Umbilical cord (tissue), 2 donors: ENCODE data around the gene SH3BP5L. TPM values are rescaled to one million over a fixed set of nuclear protein-coding genes. Genes with fewer than 3 reads are reported as not detected.

Experiments
- DNase-seq: peaks from one replicate; pipeline ENCODE4 v3.0.0-alpha.2; 2015; ENCODE audit warnings: low spot score
- total RNA-seq: library from RNA; depleted of rRNA; stranded (reverse); fragments of >200 nt; gene quantifications from one replicate; pipeline ENCODE4 v1.2.3, GENCODE V29; 2014; ENCODE audit warnings: low replicate concordance; ENCODE audit not compliant: insufficient read depth

The SH3BP5L gene
- total RNA-seq, 1 donor from 2014 or later, result 14.0 TPM

- no peak for DNase-seq
Measured at GRCh38 chr1:248779350-248779749, 46.4 kb downstream of the SH3BP5L start.

- DNase-seq, result no peak
Measured at GRCh38 chr1:248778906-248779305, 46.8 kb downstream of the SH3BP5L start.

GRCh38 chr1:248776991-248777390 is 48.7 kb downstream of the SH3BP5L start:
- DNase-seq, result no peak

GRCh38 chr1:248775441-248775840 is 50.3 kb downstream of the SH3BP5L start:
- no peak for DNase-seq

Other genes starting within 250 kb of the SH3BP5L start
- 0.72 TPM for gene OR2T10, start 228.2 kb downstream of the SH3BP5L start, total RNA-seq
- 0.48 TPM for gene OR2T11, start 190.8 kb downstream of the SH3BP5L start, total RNA-seq
- gene OR2T35, start 180.6 kb downstream of the SH3BP5L start, total RNA-seq, result 7.2 TPM
- gene OR2T27, start 170.4 kb downstream of the SH3BP5L start, total RNA-seq, result 1.4 TPM
- gene OR14I1, start 123.1 kb downstream of the SH3BP5L start, total RNA-seq, result not detected
- not detected for gene LYPD8, start 70.2 kb downstream of the SH3BP5L start, total RNA-seq
- gene ZNF672, start 12.3 kb upstream of the SH3BP5L start, total RNA-seq, result 14.0 TPM
- 40.0 TPM for gene ZNF692, start 33.2 kb upstream of the SH3BP5L start, total RNA-seq
- 7.0 TPM for gene PGBD2, start 80.3 kb upstream of the SH3BP5L start, total RNA-seq